DND-41 (cell line): Measurements from ENCODE around the gene PYGO2.

Experiments used
- EZH2 ChIP-seq: IDR thresholded peaks from 3 replicates; pipeline ENCODE4 v1.6.1; 2012; ENCODE audit warnings: borderline replicate concordance, low read depth, mild to moderate bottlenecking, moderate library complexity, low read length, inconsistent platforms; ENCODE audit not compliant: severe bottlenecking
- TF ChIP-seq, protein P1 (sequence below): IDR thresholded peaks from 2 replicates; pipeline ENCODE4 v1.5.1; 2012; ENCODE audit warnings: borderline replicate concordance, low read length, moderate library complexity, mild to moderate bottlenecking; ENCODE audit not compliant: poor library complexity, severe bottlenecking; ENCODE audit errors: extremely low read depth

- TF ChIP-seq, protein P1, sequence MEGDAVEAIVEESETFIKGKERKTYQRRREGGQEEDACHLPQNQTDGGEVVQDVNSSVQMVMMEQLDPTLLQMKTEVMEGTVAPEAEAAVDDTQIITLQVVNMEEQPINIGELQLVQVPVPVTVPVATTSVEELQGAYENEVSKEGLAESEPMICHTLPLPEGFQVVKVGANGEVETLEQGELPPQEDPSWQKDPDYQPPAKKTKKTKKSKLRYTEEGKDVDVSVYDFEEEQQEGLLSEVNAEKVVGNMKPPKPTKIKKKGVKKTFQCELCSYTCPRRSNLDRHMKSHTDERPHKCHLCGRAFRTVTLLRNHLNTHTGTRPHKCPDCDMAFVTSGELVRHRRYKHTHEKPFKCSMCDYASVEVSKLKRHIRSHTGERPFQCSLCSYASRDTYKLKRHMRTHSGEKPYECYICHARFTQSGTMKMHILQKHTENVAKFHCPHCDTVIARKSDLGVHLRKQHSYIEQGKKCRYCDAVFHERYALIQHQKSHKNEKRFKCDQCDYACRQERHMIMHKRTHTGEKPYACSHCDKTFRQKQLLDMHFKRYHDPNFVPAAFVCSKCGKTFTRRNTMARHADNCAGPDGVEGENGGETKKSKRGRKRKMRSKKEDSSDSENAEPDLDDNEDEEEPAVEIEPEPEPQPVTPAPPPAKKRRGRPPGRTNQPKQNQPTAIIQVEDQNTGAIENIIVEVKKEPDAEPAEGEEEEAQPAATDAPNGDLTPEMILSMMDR: no peak
- no peak for TF ChIP-seq EZH2
These were observed 48.2 kb upstream of the PYGO2 start for GRCh38 chr1:155009742-155010141.
